Tibial artery (tissue), 4 donors: ENCODE measurements around the gene MR1.

Experiments used
- DNase-seq, 2 donors: peaks; one replicate each; pipeline ENCODE4 v3.0.0-alpha.2; 2019
- H3K27ac ChIP-seq, 2 donors: fragments of 200-600 bp; sonication (generic) in 1 of 2; 1 replicate in 1 of 2; 2 replicates in 1 of 2; pipeline ENCODE4 v1.5.1; 2018 to 2019; ENCODE audit warnings: mild to moderate bottlenecking in 1 of 2
- H3K27me3 ChIP-seq, 2 donors: fragments of 200-600 bp; sonication (generic) in 1 of 2; one replicate each; pipeline versions ENCODE4 v1.5.1 to v1.6.0; 2016 to 2019
- H3K36me3 ChIP-seq, 3 donors: fragments of 200-600 bp; sonication (generic) in 2 of 3; one replicate each; pipeline ENCODE4 v1.5.1; 2016 to 2019; ENCODE audit warnings: mild to moderate bottlenecking in 2 of 3
- H3K4me1 ChIP-seq, 4 donors: fragments of 200-600 bp; sonication (generic) in 2 of 4; 1 replicate in 3 of 4; 2 replicates in 1 of 4; pipeline ENCODE4 v1.5.1; 2016 to 2019
- H3K4me3 ChIP-seq, 2 donors: fragments of 200-600 bp; sonication (generic) in 1 of 2; 1 replicate in 1 of 2; 2 replicates in 1 of 2; pipeline ENCODE4 v1.5.1; 2018 to 2019; ENCODE audit warnings: mild to moderate bottlenecking in 2 of 2
- H3K9me3 ChIP-seq, 3 donors: fragments of 200-600 bp; sonication (generic) in 1 of 3; one replicate each; pipeline ENCODE4 v1.5.1; 2016 to 2019
- intact Hi-C: fragments of 100-400 bp; cut with DNase I; formaldehyde crosslinking; loops from one replicate; pipeline ENCODE4 v1.15.0; 2023; ENCODE audit warnings: low total_unique reads
- TF ChIP-seq, protein P1 (sequence below), 2 experiments: fragments of 200-600 bp in 1 of 2; fragments of 450-650 bp in 1 of 2; IDR thresholded peaks; one replicate each; pipeline ENCODE4 v1.5.1; 2017 to 2019; ENCODE audit warnings: antibody characterized with exemption in 2 of 2, mild to moderate bottlenecking in 1 of 2, moderate library complexity in 1 of 2

MR1 gene

GRCh38 chr1:181089676-181090544 is 56.1 kb downstream of the MR1 start:
- H3K27me3 ChIP-seq = no peaks in the 10 kb centered on the region
- TF ChIP-seq, protein P1, sequence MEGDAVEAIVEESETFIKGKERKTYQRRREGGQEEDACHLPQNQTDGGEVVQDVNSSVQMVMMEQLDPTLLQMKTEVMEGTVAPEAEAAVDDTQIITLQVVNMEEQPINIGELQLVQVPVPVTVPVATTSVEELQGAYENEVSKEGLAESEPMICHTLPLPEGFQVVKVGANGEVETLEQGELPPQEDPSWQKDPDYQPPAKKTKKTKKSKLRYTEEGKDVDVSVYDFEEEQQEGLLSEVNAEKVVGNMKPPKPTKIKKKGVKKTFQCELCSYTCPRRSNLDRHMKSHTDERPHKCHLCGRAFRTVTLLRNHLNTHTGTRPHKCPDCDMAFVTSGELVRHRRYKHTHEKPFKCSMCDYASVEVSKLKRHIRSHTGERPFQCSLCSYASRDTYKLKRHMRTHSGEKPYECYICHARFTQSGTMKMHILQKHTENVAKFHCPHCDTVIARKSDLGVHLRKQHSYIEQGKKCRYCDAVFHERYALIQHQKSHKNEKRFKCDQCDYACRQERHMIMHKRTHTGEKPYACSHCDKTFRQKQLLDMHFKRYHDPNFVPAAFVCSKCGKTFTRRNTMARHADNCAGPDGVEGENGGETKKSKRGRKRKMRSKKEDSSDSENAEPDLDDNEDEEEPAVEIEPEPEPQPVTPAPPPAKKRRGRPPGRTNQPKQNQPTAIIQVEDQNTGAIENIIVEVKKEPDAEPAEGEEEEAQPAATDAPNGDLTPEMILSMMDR (IDR thresholded peaks at IDR 0.05) = peak; percentile 10 to 16
- DNase-seq = peak; percentile 68 to 86
- peaks cover 0 to 55% (median 23%) of the 10 kb centered on the region in 4 donors for H3K4me1 ChIP-seq
- no peaks in the 10 kb centered on the region for H3K9me3 ChIP-seq
- H3K4me3 ChIP-seq = peak overlapping the region; percentile 89 to 90
- peak overlapping the region; percentile 88 to 93 for H3K27ac ChIP-seq
- intact Hi-C loops = loop anchor here (5.0 kb wide), 2 partner anchors 52 to 58 kb away; partner anchors contain the start of gene MR1
- H3K36me3 ChIP-seq = no peaks in the 10 kb centered on the region

DNA sequence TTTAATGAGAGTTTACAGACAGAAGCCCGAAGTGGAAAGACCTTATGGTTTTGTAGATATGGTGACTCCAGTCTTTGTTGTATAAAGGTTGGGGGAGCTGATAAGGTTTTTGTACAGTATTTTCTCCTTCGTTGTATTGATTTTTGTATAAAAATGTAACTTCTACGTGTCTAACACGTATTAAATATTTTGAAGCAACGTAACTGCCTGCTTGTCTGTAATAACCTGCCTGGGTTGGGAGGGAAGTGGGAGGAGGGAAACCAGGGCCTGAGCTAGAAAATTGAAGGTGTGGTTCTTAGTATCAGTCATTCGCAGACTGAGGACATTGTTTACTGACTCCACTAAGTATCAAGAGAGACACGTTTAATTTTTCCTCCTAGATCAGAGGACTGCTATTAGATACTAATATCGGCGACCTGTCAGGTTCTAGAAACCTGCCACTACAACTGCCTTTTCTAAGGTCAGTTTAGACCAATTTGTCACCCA is 56.9 kb downstream of the MR1 start:
- peaks cover 0 to 63% (median 30%) of the 10 kb centered on the region in 4 donors for H3K4me1 ChIP-seq
- TF ChIP-seq, protein P1 (IDR thresholded peaks at IDR 0.05) = no peak
- no peaks in the 10 kb centered on the region for H3K9me3 ChIP-seq
- no peaks in the 10 kb centered on the region for H3K36me3 ChIP-seq
- H3K27me3 ChIP-seq = no peaks in the 10 kb centered on the region
- H3K4me3 ChIP-seq = peak overlapping the region; percentile 89 to 90
- intact Hi-C loops = no loop called here
- DNase-seq = no peak
- peak overlapping the region; percentile 88 to 93 for H3K27ac ChIP-seq

- intact Hi-C loops = no loop called here
- H3K4me1 ChIP-seq = peaks cover 0 to 71% (median 38%) of the 10 kb centered on the region in 4 donors
- H3K36me3 ChIP-seq = no peaks in the 10 kb centered on the region
- peak overlapping the region; percentile 89 to 90 for H3K4me3 ChIP-seq
- H3K27ac ChIP-seq = peak overlapping the region in 1 of 2 donors; percentile 93
- TF ChIP-seq, protein P1 (IDR thresholded peaks at IDR 0.05) = no peak
- no peak for DNase-seq
- no peaks in the 10 kb centered on the region for H3K27me3 ChIP-seq
- H3K9me3 ChIP-seq = no peaks in the 10 kb centered on the region
Observed at GRCh38 chr1:181091309-181092040, 57.7 kb downstream of the MR1 start.

DNA sequence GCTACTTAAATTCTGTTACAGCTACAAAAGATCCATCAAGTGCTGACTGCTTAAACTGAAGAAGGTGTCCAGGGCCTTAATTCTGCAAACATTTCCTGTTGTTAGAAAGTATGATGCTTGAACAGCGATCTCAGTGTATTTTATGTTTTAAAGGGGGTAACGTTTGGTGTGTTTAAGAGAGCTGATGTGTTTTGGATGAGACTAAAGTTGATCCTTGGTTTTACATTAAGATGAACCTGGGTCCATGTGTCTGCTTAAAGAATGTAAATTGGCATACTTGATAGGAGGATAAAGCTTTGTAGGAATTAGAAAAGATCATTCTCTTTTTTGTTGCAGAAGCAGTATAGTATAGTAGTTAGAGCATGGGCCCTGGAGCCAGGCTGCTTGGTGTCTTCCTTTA is 58.3 kb downstream of the MR1 start:
- intact Hi-C loops = no loop called here
- Histone ChIP-seq H3K27me3 (no peaks in the 10 kb centered on the region), H3K9me3 (no peaks in the 10 kb centered on the region), H3K4me3 (no peak overlapping the region), H3K4me1 (peaks cover 0 to 77% (median 43%) of the 10 kb centered on the region in 4 donors), H3K36me3 (no peaks in the 10 kb centered on the region), H3K27ac (no peak overlapping the region)
- TF ChIP-seq, protein P1 (IDR thresholded peaks at IDR 0.05) = no peak
- DNase-seq = no peak

DNA sequence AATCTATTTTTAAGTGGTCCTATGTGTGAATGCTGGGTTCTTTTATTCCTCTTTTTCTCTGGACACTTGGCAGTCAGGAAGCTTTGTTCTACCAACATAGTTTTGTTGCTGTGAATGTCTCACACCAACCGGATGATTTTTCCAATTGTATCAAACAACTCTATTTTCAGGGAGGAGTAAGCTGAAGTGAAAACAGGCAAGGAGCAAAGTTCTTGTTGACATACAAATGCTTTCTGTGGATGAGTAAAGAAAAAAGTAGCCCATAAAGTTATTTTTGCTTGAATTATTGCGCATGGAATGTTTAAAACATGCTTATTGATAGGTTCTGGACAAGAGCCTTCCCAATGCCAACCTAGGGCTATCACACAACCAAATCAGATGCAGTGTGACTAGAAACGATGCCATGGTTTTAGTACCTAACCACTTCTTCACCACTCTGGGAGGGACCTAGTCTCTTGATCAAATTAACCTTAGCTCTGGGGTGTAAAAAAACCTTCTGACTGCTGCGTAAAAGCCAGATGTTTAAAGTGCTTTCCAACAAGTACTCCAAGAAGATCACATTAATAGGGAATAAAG is 59.2 kb downstream of the MR1 start:
- Histone ChIP-seq H3K27ac (no peak overlapping the region), H3K4me3 (no peak overlapping the region), H3K36me3 (no peaks in the 10 kb centered on the region), H3K27me3 (no peaks in the 10 kb centered on the region), H3K4me1 (peaks cover 0 to 77% (median 46%) of the 10 kb centered on the region in 4 donors), H3K9me3 (no peaks in the 10 kb centered on the region)
- DNase-seq = no peak
- TF ChIP-seq, protein P1 (IDR thresholded peaks at IDR 0.05) = no peak
- intact Hi-C loops = no loop called here
